T-helper 2 cell (primary cell): ENCODE data around the gene HP.
"Not testable (repeated sequence)": the region's sequence is repeated elsewhere in the genome, so short reads cannot be mapped to it uniquely, and the experiment has no call there.

Experiments used
- DNase-seq, 5 experiments: peaks; one replicate each; pipeline versions ENCODE4 v3.0.0 to v3.0.0-alpha.2; 2012 to 2022
- total RNA-seq, 2 donors: gene quantifications; one replicate each; lab custom pipeline; 2026; lab: John Stamatoyannopoulos, UW

HP gene
- 0 reads per million in 2 donors for total RNA-seq

DNA sequence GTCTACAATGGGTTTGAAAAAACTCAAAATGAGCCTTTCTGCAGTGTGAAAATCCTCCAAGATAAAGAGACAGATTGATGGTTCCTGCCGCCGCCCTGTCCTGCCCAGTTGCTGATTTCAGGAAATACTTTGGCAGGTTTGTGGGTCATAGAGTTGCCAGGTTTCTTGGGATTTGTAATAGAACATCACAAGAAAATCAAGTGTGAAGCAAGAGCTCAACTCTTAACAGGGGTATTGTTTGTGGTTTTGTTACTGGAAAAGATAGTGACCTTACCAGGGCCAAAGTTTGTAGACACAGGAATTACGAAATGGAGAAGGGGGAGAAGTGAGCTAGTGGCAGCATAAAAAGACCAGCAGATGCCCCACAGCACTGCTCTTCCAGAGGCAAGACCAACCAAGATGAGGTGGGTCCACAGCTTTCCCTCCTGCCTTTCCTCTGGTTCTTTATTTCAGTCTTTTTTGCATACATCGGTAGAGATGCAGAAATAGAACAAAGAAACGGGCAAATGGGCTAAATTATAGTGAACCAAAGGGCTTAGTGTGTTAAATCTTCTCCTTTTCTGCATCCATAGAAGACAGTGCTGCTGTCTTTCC, at the start of gene HP:
HP (plus strand) TSS at position 252 of the 594 bp plus-strand sequence; CDS start at position 400, 148 bp downstream.
- not testable (repeated sequence) for DNase-seq

- DNase-seq: not testable (repeated sequence)
Measured at GRCh38 chr16:72008065-72008423, 46.3 kb upstream of the HP start.

GRCh38 chr16:72008424-72009216, 45.7 kb upstream of the HP start, which contains the start of gene DHODH:
DHODH (plus strand) TSS chr16:72008744; CDS start chr16:72008765, 21 bp downstream.
- DNase-seq: peak; percentile 93 to 99 (median 97)

- no peak for DNase-seq
Measured at GRCh38 chr16:72009779-72010178, 44.5 kb upstream of the HP start.

DNA sequence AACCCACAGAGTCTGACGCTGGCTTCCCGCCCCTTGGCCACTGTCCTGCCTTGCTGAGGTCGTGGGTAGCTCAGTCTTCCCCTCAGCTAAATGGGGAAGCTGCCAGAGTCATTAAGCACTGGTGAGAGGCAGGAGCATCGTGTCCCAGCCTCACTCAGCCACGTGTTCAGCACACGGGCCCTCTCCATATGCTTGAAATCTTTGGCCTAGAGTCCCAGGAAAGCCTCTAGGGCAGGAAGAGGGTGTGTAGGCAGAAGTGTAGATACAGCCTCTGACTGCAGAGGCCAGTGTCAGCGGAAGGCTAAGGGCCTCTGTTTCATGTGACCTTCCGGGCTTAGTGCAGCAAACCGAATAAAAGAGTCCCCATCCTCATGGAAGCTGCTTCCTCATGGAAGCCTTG, 41.7 kb upstream of the HP start:
- DNase-seq: no peak

DNA sequence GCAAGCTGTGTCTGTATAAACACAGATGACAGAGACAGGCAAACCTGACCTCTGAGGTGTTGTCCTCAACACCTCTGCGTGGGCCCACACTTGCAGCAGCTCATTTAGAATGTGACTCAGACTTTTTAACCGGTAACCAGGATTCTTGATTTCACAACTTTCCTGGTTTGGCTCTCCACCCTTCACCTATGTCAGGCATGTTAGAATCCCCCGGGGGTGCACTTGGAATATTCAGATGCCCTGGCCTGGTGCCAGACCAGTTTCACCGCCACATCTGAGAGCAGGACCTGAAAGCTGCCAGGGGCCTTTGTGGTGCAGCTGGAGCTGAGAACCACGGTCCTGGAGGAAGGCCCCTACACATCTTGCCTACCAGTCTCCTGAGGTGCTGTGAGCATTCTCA, 40.9 kb upstream of the HP start:
- DNase-seq: peak in 1 of 5 experiments; percentile 36

DNA sequence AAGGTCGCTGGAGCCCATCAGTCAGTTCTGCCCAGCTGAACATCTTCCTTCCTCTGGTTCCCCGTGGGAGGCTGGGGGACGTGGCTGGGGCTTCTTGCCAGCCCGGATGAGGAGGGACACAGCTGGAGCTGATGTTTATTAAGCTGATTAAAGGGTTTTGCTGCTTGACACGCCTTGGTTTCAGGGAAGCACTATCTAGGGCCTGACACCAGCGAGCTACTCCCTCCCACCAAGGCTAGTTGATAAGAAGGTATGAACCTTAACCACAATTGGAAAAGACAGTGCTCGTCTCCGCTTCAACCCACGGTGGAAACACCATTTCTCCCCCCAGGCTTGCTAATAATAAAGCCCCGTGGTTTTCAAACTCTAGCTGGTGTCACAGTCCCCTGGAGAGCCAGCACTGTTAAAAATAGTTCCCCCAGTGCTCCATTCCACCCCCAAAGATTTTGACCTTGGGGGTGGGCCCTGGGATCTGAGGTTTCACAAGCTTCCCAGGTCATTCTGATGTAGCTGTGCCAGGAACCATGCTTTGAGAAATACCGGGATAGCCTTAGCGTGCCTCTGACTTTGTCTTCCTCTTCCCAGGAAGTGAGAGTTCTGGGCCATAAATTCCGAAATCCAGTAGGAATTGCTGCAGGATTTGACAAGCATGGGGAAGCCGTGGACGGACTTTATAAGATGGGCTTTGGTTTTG, 40.3 kb upstream of the HP start:
- no peak for DNase-seq

- no peak for DNase-seq
Measured at GRCh38 chr16:72014675-72015074, 39.6 kb upstream of the HP start.

GRCh38 chr16:72015124-72015523, 39.2 kb upstream of the HP start:
- DNase-seq: no peak

- DNase-seq: no peak
Measured at GRCh38 chr16:72018470-72018869, 35.8 kb upstream of the HP start.

- no peak for DNase-seq
Measured at GRCh38 chr16:72021043-72021442, 33.3 kb upstream of the HP start.

DNA sequence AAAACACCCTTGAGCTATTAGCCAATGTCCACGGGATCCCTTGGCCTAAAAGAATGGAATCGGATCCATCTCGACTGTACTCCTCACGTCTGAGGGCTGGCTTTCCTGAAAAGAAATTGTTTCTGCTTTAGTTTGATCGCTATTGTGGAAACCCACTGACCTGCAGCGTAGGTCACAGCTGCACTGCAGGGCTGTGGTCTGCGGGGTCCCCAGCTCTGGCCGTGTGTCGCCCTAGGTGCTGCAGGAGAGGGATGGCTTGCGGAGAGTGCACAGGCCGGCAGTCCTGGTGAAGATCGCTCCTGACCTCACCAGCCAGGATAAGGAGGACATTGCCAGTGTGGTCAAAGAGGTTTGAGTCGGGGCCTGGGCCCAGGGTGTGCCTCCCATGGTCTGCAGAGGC, 32.2 kb upstream of the HP start:
- no peak for DNase-seq

DNA sequence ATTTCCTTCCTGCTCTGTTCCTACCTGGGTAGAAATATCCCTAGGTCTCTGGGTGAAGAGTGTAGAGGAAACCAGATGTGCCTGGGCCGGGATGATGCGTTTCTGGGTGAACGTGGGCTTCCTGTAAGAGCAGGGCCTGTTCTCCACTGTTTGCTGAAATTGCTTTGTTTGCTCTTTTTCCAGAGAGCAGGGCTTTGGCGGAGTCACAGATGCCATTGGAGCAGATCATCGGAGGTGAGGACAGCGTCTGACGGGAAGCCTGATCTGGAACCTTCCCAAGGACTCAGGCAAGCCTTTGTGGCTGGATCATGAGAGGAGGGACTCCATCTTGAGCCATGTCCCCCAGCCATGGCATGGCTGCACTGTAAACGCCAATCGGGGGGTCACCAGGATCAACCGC, 30.3 kb upstream of the HP start:
- DNase-seq: no peak

GRCh38 chr16:72024862-72025382, 29.4 kb upstream of the HP start:
- DNase-seq: no peak

GRCh38 chr16:72025404-72026114, 28.7 kb upstream of the HP start:
- no peak for DNase-seq

DNA sequence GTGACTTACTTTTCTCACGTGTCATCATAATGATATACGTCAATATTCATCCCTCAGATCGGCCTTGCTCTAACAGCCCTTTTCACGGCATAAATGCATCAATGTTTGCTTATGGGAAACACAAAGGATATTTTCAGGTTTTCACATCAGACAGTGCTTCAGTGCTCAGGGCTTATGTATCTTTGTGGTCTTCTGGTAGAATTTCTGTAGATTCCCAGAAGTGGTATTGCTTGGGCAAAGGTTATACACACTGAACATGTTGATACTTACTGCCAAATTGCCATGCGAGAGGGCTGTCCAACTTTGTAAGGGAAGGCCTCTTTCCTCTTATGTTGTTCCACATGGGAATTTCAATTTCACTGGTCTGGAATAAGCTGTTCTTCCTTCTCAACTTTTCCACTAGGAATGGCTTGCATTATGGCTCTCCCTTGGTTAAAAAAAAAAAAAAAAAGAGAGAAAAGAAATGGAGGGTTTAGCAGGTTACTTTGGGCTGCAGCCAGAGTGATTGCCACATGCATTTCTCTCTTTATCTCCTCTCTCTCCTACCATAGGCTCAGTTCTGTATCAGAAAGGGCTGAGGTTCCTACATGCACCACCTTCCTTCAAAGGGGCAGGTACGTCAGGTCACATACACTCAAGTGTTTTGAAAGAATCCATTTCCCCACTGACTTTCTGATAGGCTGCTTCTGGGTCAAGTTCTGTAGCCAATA, 26.5 kb upstream of the HP start:
- DNase-seq: no peak

- DNase-seq: no peak
Measured at GRCh38 chr16:72029567-72030271, 24.6 kb upstream of the HP start.

DNA sequence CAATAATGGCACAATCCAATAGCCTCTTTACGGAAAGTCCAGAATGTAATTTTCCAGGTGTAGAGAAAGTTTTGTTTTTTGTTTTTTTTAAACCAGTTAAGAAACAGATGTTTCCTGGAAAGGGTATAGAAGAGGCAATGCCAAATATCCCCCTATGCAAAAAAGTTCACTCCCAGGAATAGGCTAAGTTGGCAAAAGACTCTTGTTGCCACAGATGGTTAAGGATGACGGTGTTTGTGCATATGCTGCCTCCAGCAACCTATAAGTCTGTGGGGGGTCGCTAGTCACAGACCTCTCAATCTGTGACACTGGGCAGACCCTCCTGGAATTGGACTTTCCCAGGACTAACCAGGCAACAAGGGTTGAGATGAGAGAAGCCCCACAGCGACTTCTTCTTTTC, 20.9 kb upstream of the HP start:
- no peak for DNase-seq

GRCh38 chr16:72036098-72036497, 18.2 kb upstream of the HP start:
- no peak for DNase-seq

DNA sequence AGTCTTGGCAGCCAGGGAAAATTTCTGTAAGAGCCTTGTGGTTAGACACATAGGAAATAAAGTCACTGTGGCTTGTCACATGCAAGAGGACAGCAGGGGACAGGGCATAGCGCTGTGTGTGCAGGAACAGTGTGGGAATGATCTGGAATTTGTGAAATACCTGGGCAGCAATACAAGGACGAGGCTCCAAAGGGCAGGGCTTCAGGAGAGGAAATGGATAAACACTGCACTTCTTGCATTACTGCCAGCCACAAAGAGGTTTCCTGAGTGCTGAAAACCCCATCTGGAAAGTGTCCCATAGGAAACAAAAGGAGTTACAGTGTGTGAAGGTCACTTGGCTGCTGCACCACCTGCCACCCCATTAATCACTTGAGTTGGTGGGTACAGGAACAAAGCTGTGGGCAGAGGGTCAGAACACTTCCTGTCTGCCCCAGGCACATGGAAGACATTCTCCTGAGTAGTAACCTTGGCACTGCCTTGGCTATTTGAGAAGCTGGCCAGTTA, 12.1 kb upstream of the HP start:
- no peak for DNase-seq

DNA sequence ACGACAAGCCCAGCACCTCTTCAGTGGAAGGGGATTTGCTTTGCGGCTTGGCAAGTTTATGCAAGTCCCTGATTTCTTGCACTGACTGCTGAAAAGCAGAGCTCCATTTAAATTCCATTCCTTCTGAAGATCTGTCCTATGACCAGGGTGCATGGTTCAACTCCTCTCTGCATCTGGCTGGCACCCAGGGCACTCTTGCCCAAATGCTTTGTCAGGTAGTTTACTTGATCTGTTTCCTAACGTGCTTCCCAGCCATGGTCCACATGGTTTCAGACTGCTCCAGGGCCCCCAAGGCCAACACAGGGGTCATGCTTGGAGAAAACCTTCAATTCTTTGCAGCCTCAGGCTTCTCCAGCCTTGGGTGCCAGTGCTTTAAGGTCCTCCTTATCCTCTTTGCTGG, 11.2 kb upstream of the HP start:
- DNase-seq: no peak
